Calu3 (cell line): Measurements from ENCODE around the gene COL6A3. TPM values are rescaled to one million over a fixed set of nuclear protein-coding genes. Genes with fewer than 3 reads are reported as not detected.

Experiments used
- BruUV-seq: library from RNA; stranded (reverse); fragments of 400-500 nt; replicated peaks from 2 replicates; lab custom pipeline; 2021; lab: Mats Ljungman, UMichigan
- CTCF ChIA-PET: fragments of 300-600 bp; sonication (Branson Sonifier 250); formaldehyde crosslinking; loops from one replicate; lab custom pipeline; 2022; ENCODE audit warnings: antibody characterized with exemption; lab: Charles Lee
- DNase-seq: peaks from one replicate; pipeline ENCODE4 v3.0.0; 2022
- H3K27ac Mint-ChIP-seq: one replicate; pipeline ENCODE4 v1.8.0; 2022; ENCODE audit warnings: mixed read lengths; ENCODE audit not compliant: unreplicated experiment
- H3K27me3 Mint-ChIP-seq: one replicate; pipeline ENCODE4 v1.8.0; 2022; ENCODE audit warnings: mixed read lengths; ENCODE audit not compliant: unreplicated experiment
- H3K36me3 Mint-ChIP-seq: one replicate; pipeline ENCODE4 v1.8.0; 2022; ENCODE audit warnings: mild to moderate bottlenecking, moderate library complexity, mixed read lengths; ENCODE audit not compliant: insufficient read depth, unreplicated experiment
- H3K4me1 Mint-ChIP-seq: one replicate; pipeline ENCODE4 v1.8.0; 2022; ENCODE audit warnings: mild to moderate bottlenecking, low read depth, mixed read lengths; ENCODE audit not compliant: unreplicated experiment
- H3K4me3 Mint-ChIP-seq: one replicate; pipeline ENCODE4 v1.8.0; 2022; ENCODE audit warnings: mild to moderate bottlenecking, low read depth, moderate library complexity, mixed read lengths; ENCODE audit not compliant: unreplicated experiment
- H3K9me3 Mint-ChIP-seq: one replicate; pipeline ENCODE4 v1.8.0; 2022; ENCODE audit warnings: low read depth, mixed read lengths; ENCODE audit not compliant: unreplicated experiment
- intact Hi-C: fragments of 100-400 bp; cut with micrococcal nuclease; formaldehyde crosslinking; loops from one replicate; pipeline ENCODE4 v1.10.0; 2022; ENCODE audit not compliant: unreplicated experiment
- total RNA-seq: library from RNA; stranded (reverse); gene quantifications from 2 replicates; pipeline ENCODE4 v1.2.3, GENCODE V29; 2022
- TF ChIP-seq, protein P1 (sequence below): fragments of 200-600 bp; IDR thresholded peaks from one replicate; pipeline ENCODE4 v1.8.0; 2022; ENCODE audit warnings: antibody characterized with exemption; ENCODE audit not compliant: unreplicated experiment

COL6A3 gene
- total RNA-seq, 1 experiment from 2014 or later, result 0.07 TPM

GRCh38 chr2:237431372-237431771 lies 17.4 kb upstream of the COL6A3 start:
- no peaks in the 10 kb centered on the region for H3K9me3 Mint-ChIP-seq

DNA sequence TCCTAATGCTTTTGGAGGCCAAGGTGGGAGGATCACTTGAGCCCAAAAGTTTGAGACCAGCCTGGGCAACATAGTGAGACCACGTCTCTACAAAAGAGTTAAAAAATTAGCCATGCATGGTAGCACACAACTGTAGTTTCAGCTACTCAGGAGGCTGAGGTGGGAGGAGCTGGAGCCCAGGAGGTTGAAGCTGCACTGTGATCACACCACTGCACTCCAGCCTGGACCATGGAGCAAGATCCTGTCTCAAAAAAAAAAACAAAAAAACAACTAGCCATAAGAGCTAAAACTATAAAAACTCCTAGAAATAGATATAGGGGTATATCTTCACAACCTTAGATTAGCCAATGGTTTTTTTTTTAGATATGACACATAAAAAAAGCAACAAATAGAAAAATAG lies 16.9 kb upstream of the COL6A3 start:
- TF ChIP-seq, protein P1, sequence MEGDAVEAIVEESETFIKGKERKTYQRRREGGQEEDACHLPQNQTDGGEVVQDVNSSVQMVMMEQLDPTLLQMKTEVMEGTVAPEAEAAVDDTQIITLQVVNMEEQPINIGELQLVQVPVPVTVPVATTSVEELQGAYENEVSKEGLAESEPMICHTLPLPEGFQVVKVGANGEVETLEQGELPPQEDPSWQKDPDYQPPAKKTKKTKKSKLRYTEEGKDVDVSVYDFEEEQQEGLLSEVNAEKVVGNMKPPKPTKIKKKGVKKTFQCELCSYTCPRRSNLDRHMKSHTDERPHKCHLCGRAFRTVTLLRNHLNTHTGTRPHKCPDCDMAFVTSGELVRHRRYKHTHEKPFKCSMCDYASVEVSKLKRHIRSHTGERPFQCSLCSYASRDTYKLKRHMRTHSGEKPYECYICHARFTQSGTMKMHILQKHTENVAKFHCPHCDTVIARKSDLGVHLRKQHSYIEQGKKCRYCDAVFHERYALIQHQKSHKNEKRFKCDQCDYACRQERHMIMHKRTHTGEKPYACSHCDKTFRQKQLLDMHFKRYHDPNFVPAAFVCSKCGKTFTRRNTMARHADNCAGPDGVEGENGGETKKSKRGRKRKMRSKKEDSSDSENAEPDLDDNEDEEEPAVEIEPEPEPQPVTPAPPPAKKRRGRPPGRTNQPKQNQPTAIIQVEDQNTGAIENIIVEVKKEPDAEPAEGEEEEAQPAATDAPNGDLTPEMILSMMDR, result no peak
- no peak for DNase-seq
- H3K36me3 Mint-ChIP-seq, result no peaks in the 10 kb centered on the region
- H3K4me3 Mint-ChIP-seq, result no peak overlapping the region
- H3K27ac Mint-ChIP-seq, result no peak overlapping the region
- peaks cover 71% of the 10 kb centered on the region for H3K27me3 Mint-ChIP-seq
- H3K9me3 Mint-ChIP-seq, result no peaks in the 10 kb centered on the region
- no TSS peak for BruUV-seq
- CTCF ChIA-PET, result no interaction called here
- H3K4me1 Mint-ChIP-seq, result peaks cover 17% of the 10 kb centered on the region
- intact Hi-C loops, result no loop called here

More at GRCh38 chr2:237431372-237431771, 17.4 kb upstream of the COL6A3 start:
- CTCF ChIA-PET, result no interaction called here
- Mint-ChIP-seq H3K36me3 (no peaks in the 10 kb centered on the region), H3K4me3 (no peak overlapping the region), H3K27ac (no peak overlapping the region), H3K4me1 (peaks cover 17% of the 10 kb centered on the region), H3K27me3 (peaks cover 68% of the 10 kb centered on the region)
- BruUV-seq, result no TSS peak
- intact Hi-C loops, result no loop called here
- no peak for DNase-seq
- TF ChIP-seq, protein P1, result no peak

DNA sequence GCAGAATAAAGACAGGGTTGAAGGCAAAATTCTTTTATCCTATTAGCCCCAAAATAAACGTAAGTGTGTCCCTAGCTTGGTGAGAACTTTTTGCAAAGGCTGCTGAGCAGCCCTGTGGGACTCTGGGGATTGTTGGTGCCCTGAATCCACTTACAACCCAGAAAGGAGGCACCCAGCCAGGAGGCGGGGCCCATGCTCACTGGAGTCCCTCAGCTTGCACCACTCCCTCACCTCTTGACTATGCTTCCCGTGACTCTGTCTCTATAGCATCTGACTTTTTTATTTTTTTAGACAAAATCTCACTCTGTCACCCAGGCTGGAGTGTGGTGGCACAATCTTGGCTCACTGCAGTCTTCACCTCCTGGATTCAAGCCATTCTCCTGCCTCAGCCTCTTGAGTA lies 15.8 kb upstream of the COL6A3 start:
- Mint-ChIP-seq H3K4me3 (no peak overlapping the region), H3K27ac (no peak overlapping the region), H3K27me3 (peaks cover 76% of the 10 kb centered on the region), H3K9me3 (no peaks in the 10 kb centered on the region), H3K36me3 (no peaks in the 10 kb centered on the region), H3K4me1 (peaks cover 18% of the 10 kb centered on the region)
- TF ChIP-seq, protein P1, result no peak
- BruUV-seq, result no TSS peak
- intact Hi-C loops, result no loop called here
- CTCF ChIA-PET, result no interaction called here
- no peak for DNase-seq

GRCh38 chr2:237427769-237428506 lies 14.0 kb upstream of the COL6A3 start:
- intact Hi-C loops, result no loop called here
- BruUV-seq, result no TSS peak
- DNase-seq, result no peak
- Mint-ChIP-seq H3K4me3 (no peak overlapping the region), H3K9me3 (no peaks in the 10 kb centered on the region), H3K4me1 (peaks cover 23% of the 10 kb centered on the region), H3K36me3 (no peaks in the 10 kb centered on the region), H3K27me3 (peaks cover 80% of the 10 kb centered on the region), H3K27ac (no peak overlapping the region)
- TF ChIP-seq, protein P1, result no peak
- CTCF ChIA-PET, result no interaction called here
